Measurements from ENCODE around the gene DNASE2.

DNASE2 gene

DNA sequence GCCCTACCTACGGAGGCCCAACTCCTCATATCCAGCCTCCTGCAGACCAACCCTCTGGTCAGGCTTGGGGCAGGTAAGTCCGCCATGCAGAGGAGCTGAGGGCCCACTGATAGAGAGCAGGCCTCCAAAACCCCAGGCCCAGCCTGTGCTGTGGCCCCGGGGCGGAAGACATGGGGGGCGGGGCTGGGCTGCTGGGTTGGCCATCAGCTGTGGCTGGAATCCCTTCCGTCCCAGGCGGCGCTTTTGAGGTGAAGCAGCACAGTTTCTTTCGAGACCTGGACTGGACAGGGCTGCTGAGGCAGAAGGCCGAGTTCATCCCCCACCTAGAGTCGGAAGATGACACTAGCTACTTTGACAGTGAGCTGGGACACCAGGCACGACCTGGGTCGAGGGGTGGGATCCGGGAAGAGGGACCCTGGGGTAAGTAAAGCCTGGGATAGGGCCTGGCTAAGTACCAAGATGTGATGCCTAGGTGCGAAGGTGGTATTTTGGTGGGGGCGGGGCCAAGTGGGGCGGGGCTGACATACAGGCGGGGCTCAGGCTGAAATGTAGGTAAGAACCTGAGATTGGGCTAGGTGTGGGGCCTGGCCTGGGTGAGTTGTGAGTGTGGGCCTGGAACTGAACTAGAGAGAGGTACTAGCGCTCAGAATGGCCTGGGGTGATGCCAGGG lies 15.4 kb downstream of the DNASE2 start:
- H3K27ac ChIP-seq = no peak overlapping the region
- TF ChIP-seq, protein P1, sequence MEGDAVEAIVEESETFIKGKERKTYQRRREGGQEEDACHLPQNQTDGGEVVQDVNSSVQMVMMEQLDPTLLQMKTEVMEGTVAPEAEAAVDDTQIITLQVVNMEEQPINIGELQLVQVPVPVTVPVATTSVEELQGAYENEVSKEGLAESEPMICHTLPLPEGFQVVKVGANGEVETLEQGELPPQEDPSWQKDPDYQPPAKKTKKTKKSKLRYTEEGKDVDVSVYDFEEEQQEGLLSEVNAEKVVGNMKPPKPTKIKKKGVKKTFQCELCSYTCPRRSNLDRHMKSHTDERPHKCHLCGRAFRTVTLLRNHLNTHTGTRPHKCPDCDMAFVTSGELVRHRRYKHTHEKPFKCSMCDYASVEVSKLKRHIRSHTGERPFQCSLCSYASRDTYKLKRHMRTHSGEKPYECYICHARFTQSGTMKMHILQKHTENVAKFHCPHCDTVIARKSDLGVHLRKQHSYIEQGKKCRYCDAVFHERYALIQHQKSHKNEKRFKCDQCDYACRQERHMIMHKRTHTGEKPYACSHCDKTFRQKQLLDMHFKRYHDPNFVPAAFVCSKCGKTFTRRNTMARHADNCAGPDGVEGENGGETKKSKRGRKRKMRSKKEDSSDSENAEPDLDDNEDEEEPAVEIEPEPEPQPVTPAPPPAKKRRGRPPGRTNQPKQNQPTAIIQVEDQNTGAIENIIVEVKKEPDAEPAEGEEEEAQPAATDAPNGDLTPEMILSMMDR (conservative IDR thresholded peaks at IDR 0.05) = no peak
- no peak for TF ChIP-seq ZFX (IDR thresholded peaks at IDR 0.05)

DNA sequence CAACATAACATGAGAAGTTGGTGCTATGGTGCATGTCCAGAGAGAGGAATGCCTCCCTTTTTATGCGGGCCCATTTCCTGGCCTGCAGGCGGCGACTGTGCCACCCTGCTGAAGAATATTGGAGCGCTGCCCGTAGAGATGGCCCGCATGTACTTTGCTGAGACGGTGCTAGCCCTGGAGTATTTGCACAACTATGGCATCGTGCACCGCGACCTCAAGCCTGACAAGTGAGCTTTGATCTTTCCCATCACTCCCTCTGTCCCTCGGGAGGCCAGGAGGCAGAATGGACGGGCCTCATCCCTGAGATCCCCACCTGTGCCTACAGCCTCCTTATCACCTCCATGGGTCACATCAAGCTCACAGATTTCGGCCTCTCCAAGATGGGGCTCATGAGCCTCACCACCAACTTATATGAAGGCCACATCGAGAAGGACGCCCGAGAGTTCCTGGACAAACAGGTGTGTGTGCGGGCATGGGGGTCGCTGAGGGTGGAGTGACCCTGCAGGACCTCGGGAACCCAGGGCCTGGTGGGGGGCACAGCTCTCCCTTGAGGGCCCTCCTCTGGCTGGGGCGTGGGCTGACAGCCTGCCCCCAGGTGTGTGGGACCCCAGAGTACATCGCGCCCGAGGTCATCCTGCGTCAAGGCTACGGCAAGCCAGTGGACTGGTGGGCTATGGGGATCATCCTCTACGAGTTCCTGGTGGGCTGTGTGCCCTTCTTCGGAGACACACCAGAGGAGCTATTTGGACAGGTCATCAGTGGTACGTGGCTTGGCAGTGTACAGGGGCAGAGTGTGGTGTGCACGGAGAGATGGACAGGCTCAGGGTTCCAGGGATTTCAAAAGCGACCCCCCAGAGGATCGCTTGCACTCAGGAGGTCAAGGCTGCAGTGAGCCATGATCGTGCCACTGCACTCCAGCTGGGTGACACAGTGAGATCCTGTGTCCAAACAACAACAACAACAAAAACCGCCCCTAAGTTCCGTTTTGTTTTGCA lies 16.2 kb downstream of the DNASE2 start:
- no peak for TF ChIP-seq ZFX (IDR thresholded peaks at IDR 0.05)
- TF ChIP-seq, protein P1 (conservative IDR thresholded peaks at IDR 0.05) = no peak; the same call in 1 of the 2 replicates
- no peak overlapping the region for H3K27ac ChIP-seq

DNA sequence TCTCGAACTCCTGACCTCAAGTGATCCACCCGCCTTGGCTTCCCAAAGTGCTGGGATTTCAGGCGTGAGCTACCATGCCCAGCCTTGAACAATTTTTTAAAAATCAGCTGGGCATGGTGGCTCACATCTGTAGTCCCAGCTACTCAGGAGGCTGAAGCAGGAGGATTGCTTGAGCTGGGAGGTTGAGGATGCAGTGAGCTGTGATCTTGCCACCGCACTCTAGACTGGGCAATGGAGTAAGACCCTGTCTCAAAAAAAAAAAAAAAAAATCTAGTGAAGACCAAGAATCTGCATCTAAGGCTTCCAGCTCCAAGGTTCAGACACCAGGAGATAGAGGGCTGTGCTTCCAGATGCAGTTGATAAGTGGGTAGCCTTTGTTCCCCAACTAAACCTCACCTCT lies 17.1 kb downstream of the DNASE2 start:
- no peak for TF ChIP-seq ZFX (IDR thresholded peaks at IDR 0.05)
- TF ChIP-seq, protein P1 (conservative IDR thresholded peaks at IDR 0.05) = no peak

DNA sequence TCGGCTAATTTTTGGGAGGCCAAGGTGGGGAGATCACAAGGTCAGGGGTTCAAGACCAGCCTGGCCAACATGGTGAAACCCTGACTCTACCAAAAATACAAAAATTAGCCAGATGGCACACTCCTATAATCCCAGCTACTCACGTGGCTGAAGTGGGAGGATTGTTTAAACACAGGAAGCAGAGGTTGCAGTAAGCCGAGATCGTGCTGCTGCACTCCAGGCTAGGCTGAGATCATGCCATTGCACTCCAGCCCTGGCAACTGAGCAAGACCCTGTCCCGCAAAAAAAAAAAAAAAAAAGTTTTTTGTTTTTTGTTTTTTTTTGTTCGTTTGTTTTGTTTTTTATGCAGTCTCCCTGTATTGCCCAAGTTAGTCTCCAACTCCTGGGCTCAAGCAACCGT lies 21.7 kb downstream of the DNASE2 start:
- H3K27ac ChIP-seq = no peak overlapping the region
- TF ChIP-seq, protein P1 (conservative IDR thresholded peaks at IDR 0.05) = no peak
- TF ChIP-seq ZFX (IDR thresholded peaks at IDR 0.05) = no peak

More for the DNA sequence above, 17.1 kb downstream of the DNASE2 start:
- H3K27ac ChIP-seq = no peak overlapping the region

DNA sequence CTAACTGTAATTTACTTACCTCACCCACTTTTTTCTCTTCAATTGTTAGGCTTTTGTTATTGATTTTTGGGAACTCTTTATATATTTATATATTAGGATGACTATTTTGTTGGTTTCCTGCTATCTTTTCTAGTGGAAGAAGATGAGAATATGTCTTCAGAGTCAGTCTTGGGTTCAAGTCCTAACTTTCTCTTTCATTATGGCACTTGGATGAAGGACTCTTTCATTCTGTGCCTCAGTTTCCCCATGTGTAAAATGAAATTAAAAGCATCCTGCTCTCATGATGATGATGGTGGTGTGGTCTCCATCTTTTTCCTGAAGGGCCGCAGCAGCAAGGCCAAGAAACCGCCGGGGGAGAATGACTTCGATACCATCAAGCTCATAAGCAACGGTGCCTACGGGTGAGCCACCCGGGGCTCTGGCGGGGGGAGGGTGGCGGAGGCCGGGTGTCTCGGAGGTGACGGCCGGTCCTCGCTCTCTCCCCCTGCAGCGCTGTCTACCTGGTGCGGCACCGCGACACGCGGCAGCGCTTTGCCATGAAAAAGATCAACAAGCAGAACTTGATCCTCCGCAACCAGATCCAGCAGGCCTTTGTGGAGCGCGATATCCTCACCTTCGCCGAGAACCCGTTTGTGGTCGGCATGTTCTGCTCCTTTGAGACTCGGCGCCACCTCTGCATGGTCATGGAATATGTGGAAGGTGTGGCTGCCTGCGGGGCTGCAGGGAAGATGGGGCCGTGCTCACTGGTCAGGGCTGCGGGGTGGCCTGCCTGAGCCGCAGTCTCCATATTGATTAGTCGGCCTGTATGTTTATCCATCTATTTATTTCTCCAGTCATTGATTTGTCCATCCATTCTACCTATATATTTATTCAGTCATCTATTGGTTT lies 23.0 kb downstream of the DNASE2 start:
- H3K27ac ChIP-seq = no peak overlapping the region
- no peak for TF ChIP-seq ZFX (IDR thresholded peaks at IDR 0.05)
- TF ChIP-seq, protein P1 (conservative IDR thresholded peaks at IDR 0.05) = no peak

DNA sequence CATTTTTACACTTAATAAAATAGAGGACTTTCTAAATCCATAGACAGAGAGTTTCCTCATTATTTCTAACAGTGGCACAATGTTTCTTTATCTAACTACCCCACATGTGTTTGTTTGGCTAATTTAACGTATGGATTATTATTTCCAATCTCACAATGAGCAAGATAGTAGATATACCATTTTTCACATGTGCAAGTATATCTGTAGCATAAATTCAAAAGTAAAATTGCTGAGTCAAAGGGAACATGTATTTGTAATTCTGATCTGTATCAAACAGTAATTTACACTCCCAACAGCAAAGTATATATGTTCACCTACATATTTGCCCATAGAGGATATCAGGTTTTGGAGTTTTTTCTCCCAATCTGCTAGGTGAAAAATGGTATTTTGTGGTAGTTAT lies 24.6 kb downstream of the DNASE2 start:
- H3K27ac ChIP-seq = no peak overlapping the region
- TF ChIP-seq, protein P1 (conservative IDR thresholded peaks at IDR 0.05) = no peak
- TF ChIP-seq ZFX (IDR thresholded peaks at IDR 0.05) = no peak
